Islet of Langerhans (tissue), 1 donor: ENCODE results near the gene DGKK.
"Not testable (repeated sequence)": the region's sequence is repeated elsewhere in the genome, so short reads cannot be mapped to it uniquely, and the experiment has no call there.

Experiments
- FAIRE-seq: peaks from one replicate; lab custom pipeline; 2011; peaks lifted over from hg19 to GRCh38; lab: Jason Lieb, UNC

Gene DGKK

GRCh38 chrX:50431623-50432022, 39.0 kb downstream of the DGKK start:
- FAIRE-seq: no peak

- FAIRE-seq: no peak
Observed at GRCh38 chrX:50430917-50431575, 39.6 kb downstream of the DGKK start.

- no peak for FAIRE-seq
Observed at GRCh38 chrX:50428174-50428573, 42.5 kb downstream of the DGKK start.

GRCh38 chrX:50407976-50408375, 62.6 kb downstream of the DGKK start:
- FAIRE-seq: no peak

GRCh38 chrX:50403903-50404302, 66.7 kb downstream of the DGKK start:
- FAIRE-seq: no peak

GRCh38 chrX:50402886-50403285, 67.7 kb downstream of the DGKK start:
- FAIRE-seq: no peak

GRCh38 chrX:50393902-50394301, 76.7 kb downstream of the DGKK start:
- FAIRE-seq: no peak

- FAIRE-seq: no peak
Observed at GRCh38 chrX:50386520-50386919, 84.1 kb downstream of the DGKK start.

- no peak for FAIRE-seq
Observed at GRCh38 chrX:50381729-50382415, 88.8 kb downstream of the DGKK start.

- no peak for FAIRE-seq
Observed at GRCh38 chrX:50375481-50376267, 95.0 kb downstream of the DGKK start.

- no peak for FAIRE-seq
Observed at GRCh38 chrX:50372966-50373365, 97.7 kb downstream of the DGKK start.

- no peak for FAIRE-seq
Observed at GRCh38 chrX:50343917-50344316, 126.7 kb downstream of the DGKK start.

GRCh38 chrX:50333308-50333707, 137.3 kb downstream of the DGKK start:
- no peak for FAIRE-seq

GRCh38 chrX:50332668-50333067, 138.0 kb downstream of the DGKK start:
- not testable (repeated sequence) for FAIRE-seq

GRCh38 chrX:50327235-50327634, 143.4 kb downstream of the DGKK start:
- no peak for FAIRE-seq
